DND-41 (cell line): Measurements from ENCODE around the gene ACVRL1.
"Not testable (repeated sequence)": the region's sequence is repeated elsewhere in the genome, so short reads cannot be mapped to it uniquely, and the experiment has no call there.

Experiments used
- ATAC-seq: fragments of 200-7000 bp; cut with Tn5 transposase; 3 replicates; pipeline ENCODE4 v1.9.1; 2021; ENCODE audit warnings: low read depth; ENCODE audit not compliant: insufficient read depth
- DNase-seq: peaks from one replicate; pipeline ENCODE4 v3.0.0-alpha.2; 2020
- H2AFZ ChIP-seq: 2 replicates; pipeline ENCODE4 v1.6.0; 2012; ENCODE audit warnings: low read depth, low read length
- H3K27ac ChIP-seq: 2 replicates; pipeline ENCODE4 v1.5.1; 2012; ENCODE audit warnings: low read length, inconsistent platforms
- H3K27me3 ChIP-seq: fragments of 200-600 bp; sonication (generic); 2 replicates; pipeline ENCODE4 v1.6.0; 2012; ENCODE audit warnings: low read length, mild to moderate bottlenecking, inconsistent platforms; ENCODE audit not compliant: insufficient read depth, poor library complexity
- H3K36me3 ChIP-seq: 2 replicates; pipeline ENCODE4 v1.5.1; 2012; ENCODE audit warnings: low read length, inconsistent platforms; ENCODE audit not compliant: insufficient read depth
- H3K4me1 ChIP-seq: 2 replicates; pipeline ENCODE4 v1.5.1; 2012; ENCODE audit warnings: mild to moderate bottlenecking, low read length; ENCODE audit not compliant: insufficient read depth
- H3K4me2 ChIP-seq: 2 replicates; pipeline ENCODE4 v1.6.0; 2012; ENCODE audit warnings: mild to moderate bottlenecking, moderate library complexity, low read length, inconsistent platforms; ENCODE audit not compliant: insufficient read depth
- H3K4me3 ChIP-seq, 2 experiments: fragments of 200-600 bp in 1 of 2; shearing (Covaris generic) in 1 of 2; 2 replicates each; pipeline ENCODE4 v1.5.1; 2012 to 2016; ENCODE audit warnings: inconsistent platforms in 2 of 2, low read length in 2 of 2, mild to moderate bottlenecking in 2 of 2, low read depth in 1 of 2, moderate library complexity in 1 of 2
- H3K79me2 ChIP-seq: 2 replicates; pipeline ENCODE4 v1.6.0; 2012; ENCODE audit warnings: low read length, inconsistent platforms; ENCODE audit not compliant: insufficient read depth
- H3K9ac ChIP-seq: 2 replicates; pipeline ENCODE4 v1.6.0; 2012; ENCODE audit warnings: low read depth, mild to moderate bottlenecking, inconsistent platforms, low read length, moderate library complexity
- H3K9me3 ChIP-seq: 2 replicates; pipeline ENCODE4 v1.5.1; 2012; ENCODE audit warnings: low read length, moderate library complexity, mild to moderate bottlenecking, inconsistent platforms; ENCODE audit not compliant: insufficient read depth, severe bottlenecking
- H4K20me1 ChIP-seq: 2 replicates; pipeline ENCODE4 v1.6.0; 2012; ENCODE audit warnings: low read length; ENCODE audit not compliant: insufficient read depth
- EZH2 ChIP-seq: IDR thresholded peaks from 3 replicates; pipeline ENCODE4 v1.6.1; 2012; ENCODE audit warnings: borderline replicate concordance, low read depth, mild to moderate bottlenecking, moderate library complexity, low read length, inconsistent platforms; ENCODE audit not compliant: severe bottlenecking
- TF ChIP-seq, protein P1 (sequence below): IDR thresholded peaks from 2 replicates; pipeline ENCODE4 v1.5.1; 2012; ENCODE audit warnings: borderline replicate concordance, low read length, moderate library complexity, mild to moderate bottlenecking; ENCODE audit not compliant: poor library complexity, severe bottlenecking; ENCODE audit errors: extremely low read depth

Gene ACVRL1

DNA sequence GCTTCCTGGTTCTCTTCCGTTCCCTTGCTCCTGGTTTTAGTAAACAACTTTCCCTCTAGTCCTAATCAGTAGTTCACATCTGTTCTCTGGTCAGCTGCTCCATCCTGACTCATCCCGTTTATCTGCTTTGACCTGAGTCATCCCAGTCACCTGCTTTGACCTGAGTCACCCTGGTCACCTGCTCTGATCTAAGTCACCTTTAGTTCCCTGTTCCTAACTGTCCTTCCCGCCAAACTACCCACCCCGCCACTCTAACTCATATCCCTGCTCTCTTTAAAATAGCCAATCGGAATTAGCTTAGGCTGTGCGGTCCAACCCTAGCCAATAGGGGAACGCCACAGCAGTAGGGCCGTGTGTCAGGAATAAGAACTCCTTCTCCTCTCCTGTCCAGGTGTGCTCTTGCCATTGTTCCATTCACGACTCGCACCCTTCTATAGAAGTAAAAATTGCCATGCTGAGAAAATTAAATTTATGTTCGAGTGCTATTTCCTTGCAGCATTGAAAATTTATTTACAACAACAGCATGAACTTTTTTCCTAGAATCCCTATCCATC, 22.6 kb upstream of the ACVRL1 start:
- H3K4me3 ChIP-seq = no peak overlapping the region
- peaks cover 1% of the 10 kb centered on the region for H3K9me3 ChIP-seq
- no peaks in the 10 kb centered on the region for H3K36me3 ChIP-seq
- DNase-seq = no peak
- peaks cover 11% of the 10 kb centered on the region for H3K4me1 ChIP-seq
- H3K4me2 ChIP-seq = no peak overlapping the region
- H3K9ac ChIP-seq = no peak overlapping the region
- no peaks in the 10 kb centered on the region for H3K79me2 ChIP-seq
- no peaks in the 10 kb centered on the region for H3K27me3 ChIP-seq
- TF ChIP-seq, protein P1, sequence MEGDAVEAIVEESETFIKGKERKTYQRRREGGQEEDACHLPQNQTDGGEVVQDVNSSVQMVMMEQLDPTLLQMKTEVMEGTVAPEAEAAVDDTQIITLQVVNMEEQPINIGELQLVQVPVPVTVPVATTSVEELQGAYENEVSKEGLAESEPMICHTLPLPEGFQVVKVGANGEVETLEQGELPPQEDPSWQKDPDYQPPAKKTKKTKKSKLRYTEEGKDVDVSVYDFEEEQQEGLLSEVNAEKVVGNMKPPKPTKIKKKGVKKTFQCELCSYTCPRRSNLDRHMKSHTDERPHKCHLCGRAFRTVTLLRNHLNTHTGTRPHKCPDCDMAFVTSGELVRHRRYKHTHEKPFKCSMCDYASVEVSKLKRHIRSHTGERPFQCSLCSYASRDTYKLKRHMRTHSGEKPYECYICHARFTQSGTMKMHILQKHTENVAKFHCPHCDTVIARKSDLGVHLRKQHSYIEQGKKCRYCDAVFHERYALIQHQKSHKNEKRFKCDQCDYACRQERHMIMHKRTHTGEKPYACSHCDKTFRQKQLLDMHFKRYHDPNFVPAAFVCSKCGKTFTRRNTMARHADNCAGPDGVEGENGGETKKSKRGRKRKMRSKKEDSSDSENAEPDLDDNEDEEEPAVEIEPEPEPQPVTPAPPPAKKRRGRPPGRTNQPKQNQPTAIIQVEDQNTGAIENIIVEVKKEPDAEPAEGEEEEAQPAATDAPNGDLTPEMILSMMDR = no peak
- no peak for TF ChIP-seq EZH2
- H2AFZ ChIP-seq = peak overlapping the region; percentile 70; the same call in 1 of the 2 replicates
- H4K20me1 ChIP-seq = no peaks in the 10 kb centered on the region
- no peak overlapping the region for H3K27ac ChIP-seq
- ATAC-seq = no peak

DNA sequence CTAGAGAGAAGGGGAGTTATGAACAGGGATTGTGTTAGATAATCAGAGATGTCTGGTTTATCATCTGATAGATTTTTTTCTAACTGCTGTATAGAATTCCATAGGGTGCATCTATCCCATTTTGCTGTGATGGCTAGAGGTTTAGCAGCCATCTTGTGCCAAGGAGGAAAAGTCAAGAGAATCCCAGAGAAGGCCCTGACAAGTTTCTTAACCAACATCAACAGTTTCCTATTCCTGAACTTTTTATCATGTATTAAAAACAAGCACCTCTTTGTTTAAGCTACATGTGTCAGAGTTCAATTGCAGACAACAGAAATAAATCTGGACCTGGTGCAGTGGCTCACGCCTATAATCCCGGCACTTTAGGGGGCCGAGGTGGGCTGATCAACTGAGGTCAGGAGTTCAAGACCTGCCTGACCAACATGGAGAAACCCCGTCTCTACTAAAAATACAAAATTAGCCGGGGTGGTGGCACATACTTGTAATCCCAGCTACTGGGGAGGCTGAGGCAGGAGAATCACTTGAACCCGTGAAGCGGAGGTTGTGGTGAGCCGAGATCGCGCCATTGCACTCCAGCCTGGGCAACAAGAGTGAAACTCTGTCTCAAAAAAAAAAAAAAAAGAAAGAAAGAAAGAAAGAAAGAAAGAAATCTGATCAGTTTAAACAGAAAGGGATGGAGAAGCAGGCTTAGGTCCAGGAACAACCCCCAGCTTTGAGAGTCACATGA, 21.8 kb upstream of the ACVRL1 start:
- not testable (repeated sequence) for H3K9ac ChIP-seq, H3K27me3 ChIP-seq, DNase-seq, H3K79me2 ChIP-seq, ATAC-seq, H3K9me3 ChIP-seq, H3K4me3 ChIP-seq, H3K36me3 ChIP-seq, H4K20me1 ChIP-seq
- H3K27ac ChIP-seq = peak overlapping the region; percentile 49; the same call in 1 of the 2 replicates
- peak overlapping the region; percentile 70 for H2AFZ ChIP-seq
- H3K4me2 ChIP-seq = peak overlapping the region; percentile 9; the same call in 1 of the 2 replicates
- H3K4me1 ChIP-seq = peaks cover 11% of the 10 kb centered on the region

DNA sequence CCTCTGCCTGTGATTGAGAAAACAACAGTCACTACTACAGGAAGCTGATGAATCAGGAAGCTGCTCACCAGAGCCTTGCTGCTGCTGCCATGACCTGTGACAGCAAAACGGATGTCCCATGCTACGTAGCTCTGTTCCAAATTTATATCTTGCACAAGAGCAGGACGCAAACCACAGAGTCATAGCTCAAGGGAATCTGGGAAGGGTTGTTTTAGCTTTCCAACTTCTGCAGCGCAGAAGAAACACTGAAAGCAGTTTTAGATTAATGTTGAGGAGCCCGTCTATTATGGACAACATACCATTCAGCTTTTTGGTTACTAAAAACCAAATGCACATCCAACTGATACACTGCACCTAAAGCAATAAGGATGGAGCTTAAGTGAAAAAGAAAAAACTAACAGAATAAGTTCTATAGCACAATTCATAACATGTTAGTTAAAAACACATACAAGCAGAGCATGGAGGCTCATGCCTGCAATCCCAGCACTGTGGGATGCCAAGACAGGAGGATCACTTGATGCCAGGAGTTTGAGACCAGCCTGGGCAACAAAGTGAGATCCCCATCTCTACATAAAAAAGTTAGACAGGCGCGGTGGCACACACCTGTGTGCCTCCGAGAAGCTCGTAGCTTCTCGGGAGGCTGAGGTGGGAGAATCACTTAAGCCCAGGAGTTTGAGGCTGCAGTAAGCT, 21.1 kb upstream of the ACVRL1 start:
- H3K27ac ChIP-seq = peak overlapping the region; percentile 49
- no peaks in the 10 kb centered on the region for H3K36me3 ChIP-seq
- H3K4me1 ChIP-seq = peaks cover 11% of the 10 kb centered on the region
- no peaks in the 10 kb centered on the region for H3K27me3 ChIP-seq
- H3K4me3 ChIP-seq = no peak overlapping the region
- no peak overlapping the region for H3K9ac ChIP-seq
- peak overlapping the region; percentile 70 for H2AFZ ChIP-seq
- ATAC-seq = peak; percentile 96
- H3K79me2 ChIP-seq = no peaks in the 10 kb centered on the region
- TF ChIP-seq EZH2 = no peak
- TF ChIP-seq, protein P1 = no peak
- peak; percentile 61 for DNase-seq
- no peaks in the 10 kb centered on the region for H4K20me1 ChIP-seq
- H3K9me3 ChIP-seq = peaks cover 1% of the 10 kb centered on the region
- peak overlapping the region; percentile 9 for H3K4me2 ChIP-seq
